Ovary (tissue), 9 donors: ENCODE results near the gene TADA2B. TPM values are rescaled to one million over a fixed set of nuclear protein-coding genes. Genes with fewer than 3 reads are reported as not detected.

ENCODE experiments used
- DNase-seq, 5 donors: peaks; one replicate each; pipeline ENCODE4 v3.0.0-alpha.2; 2019 to 2020
- H3K27ac ChIP-seq, 2 donors: fragments of 200-600 bp; one replicate each; pipeline versions ENCODE4 v1.5.1 to v1.8.0; 2019 to 2022
- H3K27me3 ChIP-seq: fragments of 200-600 bp; one replicate; pipeline ENCODE4 v1.8.0; 2022
- H3K36me3 ChIP-seq: fragments of 200-600 bp; sonication (generic); one replicate; pipeline ENCODE4 v1.5.1; 2019
- H3K4me1 ChIP-seq: one replicate; pipeline ENCODE4 v1.8.1; 2013; ENCODE audit warnings: mild to moderate bottlenecking, moderate library complexity; ENCODE audit not compliant: insufficient read depth
- H3K4me3 ChIP-seq: fragments of 200-600 bp; sonication (generic); one replicate; pipeline ENCODE4 v1.5.1; 2017
- H3K9me3 ChIP-seq, 2 donors: fragments of 200-600 bp in 1 of 2; sonication (generic) in 1 of 2; one replicate each; pipeline versions ENCODE4 v1.5.1 to v1.8.1; 2013 to 2019; ENCODE audit warnings: mild to moderate bottlenecking in 1 of 2, moderate library complexity in 1 of 2
- CTCF ChIP-seq, 3 donors: fragments of 450-650 bp in 2 of 3; fragments of 200-600 bp in 1 of 3; IDR thresholded peaks; one replicate each; pipeline versions ENCODE4 v1.5.1 to v1.8.0; 2016 to 2022; ENCODE audit warnings: antibody characterized with exemption in 3 of 3, mild to moderate bottlenecking in 1 of 3
- EP300 ChIP-seq: sonication (generic); formaldehyde crosslinking; IDR thresholded peaks from one replicate; pipeline ENCODE4 v1.6.1; 2017; ENCODE audit warnings: antibody characterized with exemption
- POLR2A ChIP-seq: fragments of 450-650 bp; IDR thresholded peaks from one replicate; pipeline ENCODE4 v1.6.1; 2017; ENCODE audit warnings: antibody characterized with exemption, mild to moderate bottlenecking, moderate library complexity
- WGBS, 3 donors: extraction: QIAGEN DNeasy Blood & Tissue Kit in 1 of 3; methylation state at CpG; one replicate each; pipeline versions ENCODE4 v1.1.5 to v1.1.7; 2013 to 2017; 5-methylcytosine and 5-hydroxymethylcytosine counted together
- intact Hi-C, 4 donors: fragments of 100-400 bp; cut with DNase I; formaldehyde crosslinking; loops; one replicate each; pipeline versions ENCODE4 v1.11.0 to v1.15.1; 2022 to 2023
- polyA plus RNA-seq, 2 donors: library from polyadenylated mRNA; stranded (reverse); fragments of 200-250 nt in 1 of 2; fragments of 350-450 nt in 1 of 2; fragmentation: Illumina TruSeq in 1 of 2; extraction: RNeasy Lipid Tissue Mini Kit (QIAGEN cat#74804) in 1 of 2; gene quantifications; one replicate each; pipeline ENCODE4 v1.2.3, GENCODE V29; 2013 to 2014
- total RNA-seq, 7 donors: library from RNA; depleted of rRNA in 2 of 7; stranded (reverse); fragments of >200 nt in 2 of 7; fragmentation: NEBNext Ultra II Directional in 3 of 7; extraction: Animal tissue kit (Norgen Biotek cat#: 25700) in 3 of 7; gene quantifications; one replicate each; pipeline versions ENCODE4 v1.1.0 to v1.2.4, GENCODE V29; 2016 to 2023
- donor health status: DM: no; HTN: no; CAD: no; lungs with moderate emphysema.
- donor health status: DM: no; HTN: no; CAD: no.
- donor health status: Bipolar disorder and iron deficiency.
- donor health status: DM: yes; HTN: yes; CAD: no.
- donor health status: DM: no; HTN: no; CAD: no.
- donor health status: DM: yes; HTN: yes; CAD: no.

TADA2B gene
- total and polyA plus RNA-seq, 9 donors = 11.9 to 31.6 (median 26.8) TPM

GRCh38 chr4:7041246-7041645 is 1.9 kb upstream of the TADA2B start:
- WGBS, 3 donors = 92 to 94% (median 94%) methylated on average over 19 of the region's 19 CpGs
- H3K27me3 ChIP-seq = no peaks in the 10 kb centered on the region
- H3K4me3 ChIP-seq = no peak overlapping the region
- no peaks in the 10 kb centered on the region for H3K36me3 ChIP-seq
- TF ChIP-seq EP300 = no peak
- no peak for TF ChIP-seq POLR2A
- TF ChIP-seq CTCF (IDR thresholded peaks at IDR 0.05) = no peak
- H3K9me3 ChIP-seq = no peaks in the 10 kb centered on the region
- no peak overlapping the region for H3K27ac ChIP-seq
- H3K4me1 ChIP-seq = peaks cover 18% of the 10 kb centered on the region
- DNase-seq = no peak
- intact Hi-C loops = loop anchor here in 3 of 4 donors (5.0 to 10.0 kb wide), 4 partner anchors 56 to 256 kb away; no protein-coding TSS in a partner anchor

DNA sequence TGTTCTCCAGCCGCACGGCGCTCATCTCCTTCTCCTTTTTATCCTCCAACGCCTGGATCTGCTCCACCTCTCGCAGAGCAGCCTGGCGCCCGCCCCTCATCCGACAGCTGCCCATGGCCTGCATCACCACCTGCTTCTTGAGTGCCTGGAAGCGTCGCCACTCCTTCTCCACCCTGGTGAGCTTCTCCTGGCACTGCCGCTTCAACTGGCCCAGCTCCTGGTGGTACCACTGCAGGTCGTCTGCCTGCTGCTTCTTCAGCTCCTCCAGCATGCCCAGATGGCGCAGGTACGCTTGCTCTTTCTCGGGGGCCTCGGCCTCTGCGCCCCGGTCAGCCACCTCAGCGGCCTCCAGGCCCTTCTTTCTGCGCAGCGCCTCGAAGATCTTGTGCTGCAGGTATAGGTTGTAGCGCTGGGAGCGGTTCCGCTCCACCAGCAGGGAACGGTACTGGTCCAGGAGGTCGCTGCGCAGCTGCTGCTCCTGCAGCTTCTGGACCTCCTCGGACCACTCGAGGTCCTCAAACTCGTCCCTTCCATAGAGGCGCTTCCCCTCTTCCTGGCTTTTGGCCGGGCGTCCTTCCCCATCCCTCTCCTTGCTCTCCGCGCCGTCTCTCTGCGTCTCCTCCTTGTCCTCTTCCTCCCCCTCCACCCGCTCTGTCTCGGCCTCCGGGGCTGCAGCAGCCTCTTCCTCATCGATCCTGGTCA is 1.2 kb upstream of the TADA2B start:
- no peaks in the 10 kb centered on the region for H3K9me3 ChIP-seq
- no peak for TF ChIP-seq EP300
- TF ChIP-seq CTCF (IDR thresholded peaks at IDR 0.05) = no peak
- no peak for TF ChIP-seq POLR2A
- intact Hi-C loops = loop anchor here in 3 of 4 donors (2.0 to 10.0 kb wide), 5 partner anchors 27 to 255 kb away; partner anchors contain the start of gene GRPEL1 (in 1 of the 3)
- H3K27me3 ChIP-seq = no peaks in the 10 kb centered on the region
- H3K4me1 ChIP-seq = peaks cover 23% of the 10 kb centered on the region
- peak overlapping the region; percentile 83 for H3K4me3 ChIP-seq
- H3K27ac ChIP-seq = peak overlapping the region in 1 of 2 donors; percentile 27
- H3K36me3 ChIP-seq = no peaks in the 10 kb centered on the region
- WGBS, 3 donors = 7 to 14% (median 9%) methylated on average over 42 of the region's 42 CpGs
- DNase-seq = peak in 2 of 5 donors; percentile 51 to 66

- peak in 2 of 3 donors; percentile 58 to 89 for TF ChIP-seq CTCF (IDR thresholded peaks at IDR 0.05)
- no peak for TF ChIP-seq EP300
- Histone ChIP-seq H3K4me3 (peak overlapping the region; percentile 83), H3K27ac (peak overlapping the region in 1 of 2 donors; percentile 27), H3K27me3 (no peaks in the 10 kb centered on the region), H3K36me3 (no peaks in the 10 kb centered on the region), H3K9me3 (no peaks in the 10 kb centered on the region), H3K4me1 (peaks cover 29% of the 10 kb centered on the region)
- intact Hi-C loops = loop anchor here in 3 of 4 donors (2.0 to 10.0 kb wide), 5 partner anchors 26 to 255 kb away; partner anchors contain the start of gene GRPEL1 (in 1 of the 3)
- peak; percentile 97 to 99 (median 97) for DNase-seq
- WGBS, 3 donors = 0 to 1% (median 0%) methylated on average over 72 to 90 of the region's 90 CpGs
Observed at GRCh38 chr4:7042503-7043283, 479 bp upstream of the TADA2B start.

GRCh38 chr4:7044137-7044930 is 1.2 kb downstream of the TADA2B start:
- Histone ChIP-seq H3K9me3 (no peaks in the 10 kb centered on the region), H3K27me3 (no peaks in the 10 kb centered on the region), H3K36me3 (no peaks in the 10 kb centered on the region), H3K27ac (peak overlapping the region; percentile 26 to 74), H3K4me3 (peak overlapping the region; percentile 82), H3K4me1 (peaks cover 29% of the 10 kb centered on the region)
- intact Hi-C loops = loop anchor here in 3 of 4 donors (5.0 to 10.0 kb wide), 4 partner anchors 60 to 253 kb away; no protein-coding TSS in a partner anchor
- TF ChIP-seq EP300 (no peak), POLR2A (no peak), CTCF (IDR thresholded peaks at IDR 0.05) (no peak)
- WGBS, 3 donors = 3 to 5% (median 5%) methylated on average over 28 to 29 of the region's 29 CpGs
- peak in 4 of 5 donors; percentile 46 to 77 (median 62) for DNase-seq
